PFSK-1 (cell line): Measurements from ENCODE around the gene TMED3.

ENCODE experiments used
- FOXP2 ChIP-seq: optimal IDR thresholded peaks from 2 replicates; pipeline ENCODE3; 2011; ENCODE audit warnings: borderline replicate concordance, control low read depth, inconsistent platforms; ENCODE audit not compliant: insufficient read depth; ENCODE audit errors: extremely low read length, extremely low read depth
- POLR2AphosphoS5 ChIP-seq: IDR thresholded peaks from 2 replicates; pipeline ENCODE4 v1.6.1; 2012; ENCODE audit warnings: low read depth, mild to moderate bottlenecking, control low read depth, low read length, moderate library complexity
- REST ChIP-seq, 2 experiments: IDR thresholded peaks; 2 replicates each; pipeline versions ENCODE4 v1.6.1 to v1.8.0; 2011 to 2012; ENCODE audit warnings: low read depth in 2 of 2, low read length in 2 of 2, control low read depth in 1 of 2, inconsistent platforms in 1 of 2, mild to moderate bottlenecking in 1 of 2, moderate library complexity in 1 of 2; ENCODE audit not compliant: insufficient read depth in 1 of 2
- SIN3A ChIP-seq: IDR thresholded peaks from 2 replicates; pipeline ENCODE4 v1.6.1; 2012; ENCODE audit warnings: mild to moderate bottlenecking, low read length, moderate library complexity, borderline replicate concordance; ENCODE audit not compliant: insufficient read depth
- TAF1 ChIP-seq: IDR thresholded peaks from 2 replicates; pipeline ENCODE4 v1.6.1; 2012; ENCODE audit warnings: low read length, control low read depth, borderline replicate concordance; ENCODE audit not compliant: insufficient read depth

- no peak for TF ChIP-seq REST (IDR thresholded peaks at IDR 0.05; ENCODE audit: insufficient read depth in 1 of 2, low read depth in 2 of 2, low read length in 2 of 2)
- TF ChIP-seq TAF1: no peak
- TF ChIP-seq POLR2AphosphoS5: peak; percentile 79
- no peak for TF ChIP-seq FOXP2
- no peak for TF ChIP-seq SIN3A
These were observed at the start of gene TMED3 for GRCh38 chr15:79310985-79311900.
